ENCODE results near the gene TMEM134. TPM values are rescaled to one million over a fixed set of nuclear protein-coding genes. Genes with fewer than 3 reads are reported as not detected.

Gene TMEM134
- total RNA-seq, 1 donor from 2014 or later: 85.3 TPM

DNA sequence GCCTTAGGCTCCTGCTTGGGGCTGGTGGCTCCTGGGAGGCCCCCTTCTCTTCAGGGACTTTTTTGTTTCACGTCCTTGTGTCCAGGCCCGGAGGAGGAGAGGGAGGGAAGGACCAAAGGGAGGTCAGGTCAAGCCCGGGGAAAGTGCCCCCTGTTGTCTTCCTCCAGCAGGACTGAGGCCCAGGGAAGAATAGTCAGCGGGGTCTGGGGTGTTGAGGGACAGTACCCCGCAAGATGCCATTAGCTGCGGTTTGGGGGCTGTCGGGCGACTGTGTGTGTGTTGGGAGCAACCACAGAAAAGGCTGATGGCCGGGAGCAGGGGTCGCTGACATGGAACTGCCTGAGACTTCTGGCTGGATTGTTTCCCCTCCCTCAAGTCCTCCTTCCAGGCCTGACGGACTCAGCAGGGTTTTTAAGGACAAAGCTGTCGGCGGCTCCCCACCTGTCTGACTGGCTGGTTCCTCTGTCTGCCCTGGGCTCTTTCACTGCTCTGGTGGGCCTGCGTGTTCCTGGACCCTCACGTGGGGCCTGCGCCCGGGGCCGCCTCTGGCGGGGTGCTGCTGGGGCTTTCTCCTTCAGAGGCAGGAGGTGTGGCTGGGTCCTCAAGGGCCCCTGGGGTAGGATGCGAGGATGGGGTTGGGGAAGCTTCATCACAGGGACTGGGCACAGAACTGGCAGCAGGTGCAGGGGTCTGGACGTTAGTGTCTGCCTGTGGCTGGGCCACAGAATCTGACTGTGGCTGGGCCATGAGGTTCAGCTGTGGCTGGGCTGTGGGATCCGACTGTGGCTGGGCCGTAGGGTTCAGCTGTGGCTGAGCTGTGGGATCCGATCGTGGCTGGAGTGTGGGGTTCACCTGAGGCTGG, 18.0 kb downstream of the TMEM134 start:
- intact Hi-C loops (cut with DNase I): no loop called here
- ATAC-seq: no peak

DNA sequence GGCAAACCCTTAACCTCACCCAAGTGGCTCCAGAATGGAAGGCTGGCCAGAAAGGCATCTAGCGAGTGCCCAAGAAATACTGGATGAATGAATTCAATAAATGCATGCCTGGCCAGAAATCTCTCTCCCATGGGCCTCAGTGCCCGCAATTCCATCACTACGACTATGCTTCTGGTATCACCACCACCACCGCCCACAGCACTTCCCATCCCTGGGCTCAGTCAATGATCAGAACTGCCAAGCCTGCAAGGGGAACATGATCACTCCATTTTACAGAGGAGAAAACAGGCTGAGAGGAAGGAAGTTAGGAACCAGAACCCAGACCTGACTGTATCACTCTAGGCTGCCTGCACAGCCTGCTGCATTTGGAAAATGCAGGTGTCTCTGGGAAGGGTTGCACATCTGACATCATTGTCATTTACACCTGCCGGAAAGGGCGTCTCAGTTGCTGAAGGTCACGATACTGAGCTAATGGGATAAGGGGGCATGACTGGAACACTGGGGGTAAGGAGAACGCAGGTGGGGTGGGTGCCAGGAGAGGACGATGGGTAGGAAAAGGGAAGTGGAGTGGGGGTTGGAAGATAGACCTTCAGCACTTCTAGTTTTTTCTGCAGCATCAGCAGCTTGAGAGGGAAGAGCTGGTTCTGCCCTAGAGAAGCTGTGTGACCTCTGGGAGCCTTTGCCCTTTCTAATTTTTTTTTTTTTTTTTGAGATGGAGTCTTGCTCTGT, 19.8 kb downstream of the TMEM134 start:
- ATAC-seq: peak; percentile 35
- intact Hi-C loops (cut with DNase I): no loop called here
- peak; percentile 62 for DNase-seq (ENCODE audit: missing footprints)

More for the DNA sequence above, 18.0 kb downstream of the TMEM134 start:
- no peak for DNase-seq (ENCODE audit: missing footprints)

DNA sequence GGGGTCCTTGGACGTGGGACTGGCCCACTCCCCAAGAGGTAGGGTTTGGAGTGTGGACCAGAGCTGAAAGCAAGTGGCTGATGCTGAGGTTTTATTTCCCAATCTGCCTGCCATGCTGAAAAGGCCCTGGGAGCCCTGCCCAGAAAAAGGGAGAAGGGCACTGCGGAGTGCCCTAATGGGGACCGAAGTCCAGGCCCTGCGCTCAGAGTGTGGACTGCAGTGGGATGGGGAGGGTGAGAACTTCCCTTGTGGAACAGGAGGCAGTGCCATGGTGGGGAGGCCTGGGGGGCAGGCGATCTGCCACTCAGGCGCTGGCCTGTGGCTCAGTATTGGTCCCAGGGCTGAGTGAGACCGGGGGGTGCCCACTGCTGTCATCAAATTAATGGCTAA, 20.8 kb downstream of the TMEM134 start:
- intact Hi-C loops (cut with DNase I): no loop called here
- DNase-seq (ENCODE audit: missing footprints) (no peak), ATAC-seq (no peak)

DNA sequence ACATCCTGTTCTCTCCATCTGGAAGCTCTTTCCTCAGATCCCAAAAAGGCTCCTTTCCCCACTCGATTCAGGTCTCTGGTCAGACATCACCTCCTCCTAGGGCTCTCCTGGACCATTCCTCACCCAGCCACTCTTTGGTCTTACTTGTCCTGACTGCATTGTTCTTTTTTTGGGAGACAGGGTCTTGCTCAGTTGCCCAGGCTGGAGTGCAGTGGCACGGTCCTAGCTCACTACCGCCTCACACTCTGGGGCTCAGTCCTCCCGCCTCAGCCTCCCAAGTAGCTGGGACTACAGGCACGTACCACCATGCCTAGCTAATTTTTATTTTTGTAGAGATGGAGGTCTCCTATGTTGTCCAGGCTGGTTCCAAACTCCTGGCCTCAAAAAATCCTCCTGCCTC, 23.5 kb downstream of the TMEM134 start:
- intact Hi-C loops (cut with DNase I): no loop called here
- DNase-seq (ENCODE audit: missing footprints): no peak
- ATAC-seq: no peak

DNA sequence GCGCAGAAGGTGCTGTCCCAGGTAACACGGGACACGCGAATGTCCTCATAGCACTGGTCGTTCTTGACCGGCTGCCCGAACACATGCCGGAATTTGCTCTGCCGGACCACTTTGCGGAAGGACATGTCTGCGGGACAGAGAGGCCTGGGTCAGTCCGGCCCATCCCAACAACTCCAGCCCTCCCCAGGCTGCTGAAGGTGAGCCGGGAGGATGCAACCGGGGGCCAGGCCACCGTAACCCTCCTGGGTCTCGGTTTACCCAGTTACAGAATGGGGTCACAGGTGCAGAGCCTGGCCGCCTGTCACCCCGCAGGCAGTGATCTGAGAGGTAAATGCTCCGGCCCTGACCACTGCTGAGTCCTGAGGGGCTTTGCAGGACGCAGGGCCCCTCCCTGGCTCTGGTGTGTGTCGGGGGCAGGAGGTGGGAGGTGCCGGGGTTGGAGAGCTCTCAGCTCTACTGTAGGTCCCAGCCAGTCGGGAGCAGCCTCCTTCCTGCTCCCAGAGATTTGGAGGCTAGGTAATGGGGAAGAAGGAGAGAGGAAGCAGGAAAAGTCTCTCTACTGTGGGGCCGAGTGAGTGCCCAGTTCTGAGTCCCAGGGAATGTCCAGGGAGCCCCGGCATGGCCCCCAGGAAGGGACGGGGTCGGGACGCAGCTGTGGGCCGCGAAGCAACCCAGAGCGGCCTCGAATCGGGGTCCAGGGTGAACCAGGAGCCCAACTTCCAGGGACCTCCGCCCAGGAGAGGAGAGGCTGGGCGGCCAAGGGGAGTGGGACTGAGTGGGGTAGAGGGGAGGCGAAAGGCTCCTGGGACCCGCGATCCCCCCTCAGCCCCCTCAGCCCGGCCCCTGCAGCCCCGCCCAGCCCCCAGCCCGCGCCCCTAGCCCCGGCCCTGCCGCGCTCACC, 26.3 kb downstream of the TMEM134 start:
- ATAC-seq: no peak
- intact Hi-C loops (cut with DNase I): loop anchor here (2.0 kb wide), 1 partner anchor 26 kb away; the partner anchor contains the start of gene TMEM134

DNA sequence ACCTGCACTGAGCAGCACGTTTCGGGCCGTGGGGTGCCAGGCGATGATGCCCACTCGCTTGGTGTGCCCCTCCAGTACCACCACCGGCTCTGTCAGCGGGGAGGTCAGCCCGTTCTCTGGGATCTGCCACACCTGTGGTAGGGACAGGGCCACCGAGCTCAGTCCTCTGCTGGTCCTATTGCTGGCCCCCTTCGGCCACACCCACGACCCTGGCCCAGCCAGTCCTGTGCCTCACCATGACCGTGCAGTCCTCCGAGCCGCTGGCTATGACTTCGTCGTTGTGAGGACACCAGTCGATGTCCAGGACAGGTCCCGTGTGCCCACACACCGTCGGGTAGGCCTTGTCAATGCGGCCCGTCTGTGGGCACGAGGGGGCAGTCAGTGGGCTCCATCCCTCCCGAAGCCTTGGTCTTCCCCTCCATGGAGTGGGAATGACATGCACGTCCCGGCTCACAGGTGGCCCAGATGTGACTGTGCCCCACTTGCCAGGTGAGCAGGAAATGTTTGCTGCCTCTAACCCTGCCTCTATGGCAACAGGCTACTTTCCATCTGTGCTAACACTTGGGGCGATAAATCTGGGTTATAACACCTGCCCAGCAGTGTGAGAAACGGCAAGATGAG, 27.2 kb downstream of the TMEM134 start:
- peak; percentile 52 for DNase-seq (ENCODE audit: missing footprints)
- intact Hi-C loops (cut with DNase I): loop anchor here (2.0 kb wide), 1 partner anchor 27 kb away; the partner anchor contains the start of gene TMEM134
- no peak for ATAC-seq

More for the DNA sequence above, 26.3 kb downstream of the TMEM134 start:
- no peak for DNase-seq (ENCODE audit: missing footprints)

DNA sequence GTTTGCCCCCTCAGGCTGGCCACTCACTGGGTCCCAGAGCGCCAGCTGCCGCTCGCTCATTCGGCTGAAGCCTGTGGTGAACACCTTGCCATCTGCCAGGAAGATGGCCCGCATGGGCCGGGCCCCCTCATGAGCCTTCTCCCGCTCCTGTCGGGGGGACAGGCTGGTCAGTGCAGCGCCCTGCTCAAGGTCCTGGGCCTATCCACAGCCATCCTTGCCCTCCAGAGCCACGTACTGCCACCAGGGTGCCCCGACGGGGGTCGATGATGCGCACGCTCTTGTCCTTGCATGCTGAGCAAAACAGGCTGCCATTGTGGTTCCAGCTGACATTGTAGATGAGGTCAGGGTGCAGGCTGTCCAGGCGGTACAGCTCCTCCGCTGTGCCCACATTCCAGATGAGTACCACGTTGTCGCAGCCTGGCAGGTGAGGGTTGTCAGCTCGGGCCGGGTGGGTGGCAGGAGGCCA, 27.9 kb downstream of the TMEM134 start:
- ATAC-seq (no peak), DNase-seq (ENCODE audit: missing footprints) (peak; percentile 43)
- intact Hi-C loops (cut with DNase I): no loop called here

DNA sequence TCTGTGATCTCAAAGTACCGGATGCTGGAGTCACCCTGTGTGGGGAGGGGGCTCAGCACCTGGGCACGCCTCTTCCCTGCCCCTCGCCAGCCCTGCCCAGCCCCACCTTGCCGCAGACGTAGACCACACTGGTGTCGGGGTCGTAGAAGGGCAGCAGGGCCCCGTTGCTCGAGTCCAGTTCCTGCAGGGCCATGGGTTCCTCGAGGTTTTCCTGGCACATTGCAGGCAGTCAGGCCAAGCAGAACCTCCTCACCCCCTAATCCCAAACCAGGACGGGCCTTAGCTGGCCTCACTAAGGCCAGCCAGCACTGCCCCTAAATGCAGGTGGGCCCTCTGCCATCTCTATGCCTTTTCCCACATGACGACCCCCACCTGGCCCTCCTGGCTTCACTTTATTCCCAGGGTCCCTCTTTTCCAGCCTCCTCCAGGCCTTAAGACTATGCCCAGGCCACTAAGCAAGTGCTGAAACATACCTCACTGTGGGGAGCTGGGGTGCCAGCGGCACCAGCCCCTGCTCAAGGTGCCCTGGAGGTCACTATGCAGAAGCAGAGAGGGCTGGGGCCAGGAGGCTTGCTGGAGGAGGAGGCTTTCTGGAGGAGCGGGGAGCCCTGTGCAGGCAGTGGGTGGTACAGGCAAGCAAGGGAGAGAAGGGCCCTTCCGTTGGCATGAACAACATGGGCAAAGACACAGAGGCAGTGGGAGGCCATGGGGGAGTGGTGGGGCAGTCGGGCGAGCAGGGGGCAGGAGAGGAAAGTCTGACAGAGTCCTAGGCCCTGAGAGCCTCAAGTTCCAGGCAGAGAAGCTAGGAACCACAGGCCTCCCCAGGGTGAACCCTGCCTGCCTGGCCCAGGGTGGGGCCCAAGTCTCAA, 28.6 kb downstream of the TMEM134 start:
- ATAC-seq: no peak
- DNase-seq (ENCODE audit: missing footprints): no peak
- intact Hi-C loops (cut with DNase I): no loop called here

DNA sequence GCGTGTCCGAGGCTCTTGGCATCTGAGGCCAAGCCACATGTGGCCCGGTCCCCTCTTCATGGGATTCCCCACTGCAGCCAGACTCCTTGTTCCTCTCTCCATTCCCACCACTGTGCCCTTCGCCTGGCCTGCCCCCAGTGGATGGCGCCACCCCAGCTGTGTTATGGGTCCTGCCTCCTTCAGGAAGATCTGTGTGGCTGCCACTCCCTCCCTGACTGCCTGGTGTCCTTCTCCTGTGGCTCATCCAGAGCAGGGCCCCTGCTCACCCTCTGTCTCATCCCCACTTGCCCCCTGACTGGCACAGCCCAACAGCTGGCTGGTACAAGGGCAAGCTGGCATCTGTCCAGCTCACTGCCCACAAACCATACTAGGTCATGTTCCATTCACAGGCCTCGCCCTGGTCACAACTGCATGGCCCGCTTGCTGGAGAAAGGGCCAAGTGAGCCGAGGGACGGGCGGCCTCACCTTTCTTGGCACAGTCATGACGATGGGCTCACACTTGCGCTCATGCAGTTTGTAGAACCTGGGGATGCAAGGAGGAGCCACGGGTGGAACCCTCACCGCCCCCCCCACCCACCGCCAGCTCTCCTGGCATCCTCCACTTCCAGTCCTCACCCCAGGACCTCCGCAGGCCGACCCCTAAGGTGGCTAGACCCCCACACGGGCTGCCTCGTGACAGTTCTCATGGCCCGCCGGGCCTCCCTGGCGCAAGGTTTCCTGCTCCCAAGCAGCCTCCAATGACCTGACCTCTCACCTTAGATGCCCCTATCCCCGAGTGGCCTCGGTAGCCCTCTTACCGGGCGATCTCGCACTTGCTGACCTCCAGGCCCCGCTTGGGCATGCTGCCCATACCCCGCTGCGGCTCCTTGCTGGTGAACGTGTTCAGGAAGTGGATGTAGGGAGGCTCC, 29.5 kb downstream of the TMEM134 start:
- intact Hi-C loops (cut with DNase I): no loop called here
- DNase-seq (ENCODE audit: missing footprints) (no peak), ATAC-seq (no peak)

DNA sequence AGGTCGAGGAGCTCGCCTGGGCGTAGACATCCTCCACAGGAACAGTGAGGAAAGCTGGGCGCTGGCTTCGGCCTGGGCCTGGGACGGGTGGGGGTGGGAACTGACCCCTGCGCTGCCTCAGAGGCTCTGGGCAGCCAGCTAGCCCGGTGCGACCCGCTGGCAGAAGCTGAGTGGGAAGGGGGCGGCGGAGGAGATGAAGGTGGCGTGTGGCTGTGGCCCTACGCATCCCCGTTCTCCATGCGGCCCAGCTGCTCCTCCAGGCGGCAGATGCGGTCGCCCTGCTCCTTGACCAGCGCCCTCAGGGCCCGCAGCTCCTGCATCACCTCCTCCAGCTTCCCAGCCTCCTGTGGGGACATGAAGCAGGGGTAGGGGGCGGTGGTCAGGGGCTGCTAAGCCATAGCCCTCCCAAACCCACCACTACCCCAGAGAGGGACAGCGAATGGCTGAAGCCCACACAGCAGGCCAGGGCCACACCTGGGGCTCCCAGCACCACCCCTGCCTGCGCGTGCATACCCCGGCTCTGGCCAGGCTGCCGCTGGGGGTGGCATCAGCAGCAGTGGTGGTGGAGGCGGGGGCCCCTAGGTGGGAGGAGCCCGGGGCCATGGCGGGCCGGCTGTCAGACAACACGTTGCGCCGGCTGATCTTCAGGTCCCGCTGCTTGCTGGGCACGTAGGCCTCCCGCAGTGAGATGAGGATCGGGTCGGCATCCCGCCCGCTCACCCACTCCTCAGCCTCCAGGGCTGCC, 30.7 kb downstream of the TMEM134 start:
- no peak for ATAC-seq
- intact Hi-C loops (cut with DNase I): no loop called here
- DNase-seq (ENCODE audit: missing footprints): no peak

DNA sequence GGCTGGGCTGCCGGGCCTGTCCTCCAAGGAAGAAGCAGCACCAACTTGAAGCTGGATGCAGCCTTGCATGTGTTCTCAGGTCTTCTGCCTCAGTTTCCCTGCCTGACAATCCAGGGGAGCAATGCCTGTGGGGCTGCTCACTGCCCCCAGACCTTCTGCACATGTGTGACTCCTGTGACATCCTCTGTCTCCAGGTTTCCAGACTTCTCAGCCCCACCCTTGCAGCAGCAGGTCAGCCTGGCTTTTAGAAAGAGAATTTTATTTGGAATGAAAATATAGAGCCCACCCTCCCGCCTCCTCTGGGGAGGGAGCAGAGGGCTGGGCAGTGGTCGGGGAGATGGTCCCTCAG, 31.3 kb downstream of the TMEM134 start:
- ATAC-seq (no peak), DNase-seq (ENCODE audit: missing footprints) (no peak)
- intact Hi-C loops (cut with DNase I): no loop called here

DNA sequence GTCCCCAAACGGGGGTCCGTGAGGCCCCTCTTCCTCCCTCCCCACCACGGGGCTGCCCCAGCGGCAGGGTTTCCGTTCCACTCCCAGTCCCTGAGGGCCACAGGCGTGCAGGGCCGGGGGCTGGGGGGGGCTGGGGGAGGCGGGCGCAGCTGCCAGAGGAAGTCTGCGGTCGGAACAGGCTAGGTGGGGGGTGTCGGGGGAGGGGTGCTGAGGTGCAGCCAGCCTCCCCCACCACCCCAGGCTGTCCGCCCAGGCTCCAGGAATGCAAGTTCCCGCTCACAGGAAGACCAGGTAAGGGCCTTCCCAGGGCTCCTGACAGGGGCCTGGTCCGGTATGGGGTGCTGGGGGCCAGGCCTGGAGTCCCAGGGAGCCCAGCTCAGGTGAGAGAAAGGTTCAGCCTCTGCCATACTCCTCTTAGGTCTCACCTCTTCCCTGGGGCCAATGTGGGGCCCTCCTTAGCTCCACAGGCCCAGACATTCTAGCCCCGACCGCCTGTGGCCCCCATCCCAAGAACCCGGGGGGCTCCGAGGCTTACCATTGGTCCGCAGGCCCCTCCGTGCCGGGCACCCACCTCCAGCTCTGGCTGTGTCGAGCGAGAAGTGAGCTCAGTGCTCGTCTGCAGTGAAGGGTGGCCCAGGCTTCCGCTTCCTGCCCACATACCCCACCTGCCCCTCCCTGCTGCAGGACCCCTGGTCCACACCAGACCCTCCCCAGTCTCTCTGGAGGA, 31.8 kb downstream of the TMEM134 start, which contains the start of gene PTPRCAP:
Gene PTPRCAP (minus strand): TSS at position 601 of the 727 bp plus-strand sequence. CDS start 63 bp downstream, at position 538.
- ATAC-seq: no peak
- intact Hi-C loops (cut with DNase I): no loop called here
- no peak for DNase-seq (ENCODE audit: missing footprints)

DNA sequence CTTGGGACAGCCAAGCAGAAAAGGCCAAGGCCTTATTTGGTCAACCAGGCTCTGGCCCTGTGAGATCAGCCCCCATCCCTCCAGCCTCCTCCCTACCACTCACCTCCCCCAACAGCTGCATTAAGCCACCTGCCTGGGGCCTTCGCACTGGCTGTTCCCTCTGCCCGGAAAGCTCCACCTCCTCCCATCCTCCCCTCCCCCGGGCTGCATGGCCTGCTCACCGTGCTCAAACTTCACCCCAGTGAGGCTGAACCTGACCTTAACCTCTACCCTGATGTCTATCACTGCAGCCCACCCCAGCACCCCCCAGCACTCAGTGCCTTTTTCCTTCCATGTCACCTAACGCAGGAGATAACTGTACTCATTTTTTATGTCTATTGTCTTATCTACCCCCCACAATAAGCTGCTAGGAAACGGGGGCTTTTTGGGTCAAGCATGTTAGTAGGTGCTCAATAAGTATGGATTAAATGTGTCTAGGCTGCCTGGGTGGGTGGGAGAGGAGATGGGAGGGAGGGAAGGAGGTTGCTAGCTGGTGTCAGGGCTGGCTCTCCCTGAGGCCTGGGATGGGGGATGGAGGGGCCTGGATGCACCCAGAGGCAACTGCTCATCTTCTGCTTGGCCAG, 32.5 kb downstream of the TMEM134 start:
- ATAC-seq (no peak), DNase-seq (ENCODE audit: missing footprints) (no peak)
- intact Hi-C loops (cut with DNase I): no loop called here

DNA sequence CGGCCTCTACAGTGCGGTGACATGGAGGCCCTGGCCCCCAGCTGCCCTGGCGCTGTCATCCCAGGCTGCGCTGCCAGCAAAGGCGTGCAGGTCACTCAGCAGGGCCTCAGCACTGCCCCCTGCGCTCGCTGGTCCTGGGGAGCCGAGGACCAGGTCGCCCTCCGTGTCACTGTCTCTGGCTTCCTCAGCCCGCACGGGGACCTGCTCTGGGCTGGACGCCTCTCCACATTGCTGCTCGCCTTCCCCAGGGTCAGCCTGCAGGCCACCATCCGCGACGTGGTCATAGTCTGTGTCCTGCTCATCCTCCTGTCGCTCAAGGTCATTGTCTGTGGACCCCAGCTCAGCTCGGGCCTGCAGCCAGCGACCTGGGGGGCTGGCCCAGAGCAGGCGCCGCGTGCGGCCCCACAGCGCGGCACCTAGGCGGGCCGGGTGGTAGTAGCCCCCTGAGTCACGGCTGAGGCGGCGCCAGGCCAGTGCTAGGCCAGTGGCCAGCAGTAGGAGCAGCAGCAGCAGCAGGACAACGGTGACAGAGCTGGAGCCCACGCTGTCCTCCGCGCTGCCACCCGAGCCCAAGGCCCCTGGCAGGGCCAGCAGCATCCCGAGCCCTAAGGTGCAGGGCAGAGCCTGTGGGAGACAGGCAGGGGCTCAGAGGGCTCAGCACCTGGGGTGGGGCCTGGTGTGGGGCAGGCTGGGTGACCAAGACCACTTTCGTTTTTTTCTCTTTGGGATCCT, 33.2 kb downstream of the TMEM134 start:
- intact Hi-C loops (cut with DNase I): no loop called here
- ATAC-seq (no peak), DNase-seq (ENCODE audit: missing footprints) (no peak)
